HG03095 (cell line): ENCODE data around the gene PGC.

Experiments used
- ATAC-seq: cut with Tn5 transposase; IDR thresholded peaks from one replicate; pipeline ENCODE4 v1.9.1; 2021; ENCODE audit warnings: moderate library complexity; ENCODE audit not compliant: unreplicated experiment

The PGC gene

GRCh38 chr6:41750374-41750773, 3.2 kb upstream of the PGC start:
- no peak for ATAC-seq

- no peak for ATAC-seq
These were observed 1.3 kb upstream of the PGC start for GRCh38 chr6:41748542-41748941.

GRCh38 chr6:41748102-41748477, 893 bp upstream of the PGC start:
- ATAC-seq: no peak

GRCh38 chr6:41746107-41746506, 1.1 kb downstream of the PGC start:
- no peak for ATAC-seq

- ATAC-seq: no peak
These were observed 2.9 kb downstream of the PGC start for GRCh38 chr6:41744236-41744787.

GRCh38 chr6:41743406-41744235, 3.6 kb downstream of the PGC start:
- ATAC-seq: no peak

GRCh38 chr6:41741625-41742490, 5.3 kb downstream of the PGC start:
- ATAC-seq: no peak

GRCh38 chr6:41740366-41741162, 6.6 kb downstream of the PGC start:
- ATAC-seq: no peak

GRCh38 chr6:41739041-41739440, 8.2 kb downstream of the PGC start:
- ATAC-seq: no peak

GRCh38 chr6:41737591-41738130, 9.5 kb downstream of the PGC start:
- ATAC-seq: no peak

GRCh38 chr6:41736800-41737555, 10.2 kb downstream of the PGC start:
- no peak for ATAC-seq

GRCh38 chr6:41736186-41736733, 10.9 kb downstream of the PGC start:
- ATAC-seq: no peak

GRCh38 chr6:41735427-41736185, 11.6 kb downstream of the PGC start, which contains the start of gene TFEB:
TSS of gene TFEB (minus strand) at chr6:41735608. CDS start at chr6:41691213, 44,395 bp downstream.
- ATAC-seq: peak; percentile 44

GRCh38 chr6:41734666-41735426, 12.4 kb downstream of the PGC start:
- ATAC-seq: no peak

GRCh38 chr6:41733707-41734665, 13.2 kb downstream of the PGC start:
- peak; percentile 46 for ATAC-seq

- no peak for ATAC-seq
These were observed 13.9 kb downstream of the PGC start for GRCh38 chr6:41733360-41733706.
